ENCODE data around the gene FAM83G. TPM values are rescaled to one million over a fixed set of nuclear protein-coding genes. Genes with fewer than 3 reads are reported as not detected.

The FAM83G gene
- total RNA-seq, 5 donors from 2014 or later (not counting 1 experiment from before 2014, with no cell fraction given): 4.9 to 23.3 (median 20.8) TPM

- H3K4me1 ChIP-seq (ENCODE audit: control insufficient read depth in 1 of 2, extremely low read depth in 1 of 2, insufficient read depth in 2 of 2, low read length in 2 of 2): peaks cover 3 to 35% of the 10 kb centered on the region in 2 experiments
- no peaks in the 10 kb centered on the region for H3K9me3 ChIP-seq
- DNase-seq (peak in 33 of 35 experiments; percentile 24 to 69 (median 45)), ATAC-seq (replicated peaks in 1 of 4) (peak; percentile 59 to 85 (median 72))
- WGBS (ENCODE audit: insufficient coverage): 56% methylated on average over 11 of the region's 22 CpGs
- peaks cover 29 to 36% (median 30%) of the 10 kb centered on the region in 3 donors for H3K4me1 Mint-ChIP-seq
- H3K36me3 ChIP-seq (ENCODE audit: control insufficient read depth in 2 of 2, extremely low read depth in 1 of 2, insufficient read depth in 1 of 2, low read length in 1 of 2): peaks cover 0 to 3% of the 10 kb centered on the region in 2 donors
- ChIA-PET POLR2A (no interaction called here), CTCF (no interaction called here)
- H3K27me3 Mint-ChIP-seq: no peaks in the 10 kb centered on the region
- H3K27me3 ChIP-seq (replicated peaks in 1 of 2; ENCODE audit: control insufficient read depth in 2 of 2, extremely low read depth in 1 of 2, insufficient read depth in 2 of 2, low read length in 1 of 2): no peaks in the 10 kb centered on the region
- peaks cover 35% of the 10 kb centered on the region for H3K36me3 Mint-ChIP-seq
- peak overlapping the region in 2 of 3 donors; percentile 18 to 74 for H3K4me3 Mint-ChIP-seq
- no peak overlapping the region for H3K27ac ChIP-seq (ENCODE audit: low read length)
- H3K4me3 ChIP-seq (ENCODE audit: control insufficient read depth in 1 of 2, extremely low read depth in 1 of 2, low read length in 1 of 2): peak overlapping the region in 1 of 2 donors; percentile 21
- H3K27ac Mint-ChIP-seq: no peak overlapping the region
- H3K9me3 Mint-ChIP-seq: peaks cover 2 to 10% (median 8%) of the 10 kb centered on the region in 3 donors
These were observed 12.0 kb downstream of the FAM83G start for GRCh38 chr17:18992454-18993130.

DNA sequence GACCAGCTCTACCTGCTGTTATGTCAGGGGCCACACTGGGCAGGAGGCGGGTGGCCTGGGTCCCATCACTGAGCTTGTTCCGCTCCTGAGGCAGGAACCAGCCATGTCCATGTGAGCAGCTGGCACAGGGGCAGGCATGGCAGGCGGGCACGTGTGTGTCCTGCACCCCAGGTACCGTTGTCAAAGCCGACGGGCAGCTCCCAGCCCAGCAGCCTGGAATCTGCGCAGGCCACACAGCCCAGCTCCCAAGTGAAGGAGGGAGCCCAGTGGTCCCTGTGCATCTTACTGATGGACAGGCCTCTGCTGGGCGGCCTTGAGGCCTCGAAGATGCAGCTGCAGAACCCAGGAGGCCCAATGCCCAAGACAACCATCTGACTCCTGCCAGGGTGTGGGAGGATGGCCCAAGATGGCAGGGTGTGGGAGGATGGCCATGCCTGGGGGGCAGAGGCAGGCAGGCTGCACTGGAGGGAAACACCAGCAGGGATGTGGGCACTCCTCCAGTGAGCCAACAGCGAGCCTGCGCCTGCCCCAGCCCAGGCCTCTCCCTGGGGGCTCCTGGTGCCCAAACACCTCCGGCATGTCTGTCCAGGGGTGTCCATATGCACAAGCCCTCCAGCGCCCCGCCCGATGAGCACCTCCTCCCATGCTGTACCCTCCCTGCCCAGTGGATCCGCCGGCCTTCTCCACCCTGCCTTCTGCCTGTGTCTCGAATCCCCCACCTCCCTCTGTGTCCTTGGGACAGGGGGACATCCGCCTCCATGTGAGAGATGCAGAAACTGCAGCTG, 12.8 kb downstream of the FAM83G start:
- no peaks in the 10 kb centered on the region for H3K9me3 ChIP-seq
- H3K4me1 Mint-ChIP-seq: peaks cover 31 to 34% (median 34%) of the 10 kb centered on the region in 3 donors
- peaks cover 2 to 10% (median 8%) of the 10 kb centered on the region in 3 donors for H3K9me3 Mint-ChIP-seq
- no peak overlapping the region for H3K4me3 Mint-ChIP-seq
- peaks cover 36% of the 10 kb centered on the region for H3K36me3 Mint-ChIP-seq
- no peak for DNase-seq
- ChIA-PET POLR2A (interaction anchor here in 1 of 2 donors (0.5 kb wide), 1 partner anchor 655 kb away, joined by 4 read pairs; no protein-coding TSS in a partner anchor), CTCF (no interaction called here)
- no peaks in the 10 kb centered on the region for H3K27me3 ChIP-seq (replicated peaks in 1 of 2; ENCODE audit: control insufficient read depth in 2 of 2, extremely low read depth in 1 of 2, insufficient read depth in 2 of 2, low read length in 1 of 2)
- H3K27ac Mint-ChIP-seq: no peak overlapping the region
- H3K27me3 Mint-ChIP-seq: no peaks in the 10 kb centered on the region
- no peak overlapping the region for H3K27ac ChIP-seq (ENCODE audit: low read length)
- H3K36me3 ChIP-seq (ENCODE audit: control insufficient read depth in 2 of 2, extremely low read depth in 1 of 2, insufficient read depth in 1 of 2, low read length in 1 of 2): peaks cover 0 to under 1% of the 10 kb centered on the region in 2 donors
- H3K4me3 ChIP-seq (ENCODE audit: control insufficient read depth in 1 of 2, extremely low read depth in 1 of 2, low read length in 1 of 2): no peak overlapping the region
- WGBS (ENCODE audit: insufficient coverage): 99% methylated on average over 13 of the region's 20 CpGs
- H3K4me1 ChIP-seq (ENCODE audit: control insufficient read depth in 1 of 2, extremely low read depth in 1 of 2, insufficient read depth in 2 of 2, low read length in 2 of 2): peaks cover 3 to 38% of the 10 kb centered on the region in 2 experiments
- ATAC-seq (replicated peaks in 1 of 4): no peak

DNA sequence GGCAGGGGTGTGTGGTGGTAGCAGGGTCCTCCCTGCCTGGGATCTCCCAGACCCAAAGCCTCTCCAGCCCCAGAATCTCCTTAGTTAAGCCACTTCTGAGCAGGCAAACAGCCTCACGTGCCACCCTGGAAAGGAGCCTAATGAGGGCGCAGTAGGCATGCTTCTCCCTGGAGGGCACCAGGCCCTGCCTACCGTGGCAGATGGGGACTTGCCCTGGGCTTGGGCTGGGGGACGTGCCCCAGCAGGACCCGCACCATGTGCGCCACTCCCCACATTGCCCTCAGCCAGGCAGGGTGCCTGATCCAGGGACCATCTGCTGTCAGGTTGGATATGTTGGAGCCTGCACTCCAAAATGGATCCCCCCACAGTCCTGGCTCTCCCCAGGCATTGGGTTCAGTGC, 14.2 kb downstream of the FAM83G start:
- Mint-ChIP-seq H3K27ac (no peak overlapping the region), H3K9me3 (peaks cover 1 to 5% (median 4%) of the 10 kb centered on the region in 3 donors), H3K4me1 (peaks cover 27 to 34% (median 31%) of the 10 kb centered on the region in 3 donors), H3K4me3 (no peak overlapping the region), H3K36me3 (peaks cover 27% of the 10 kb centered on the region), H3K27me3 (no peaks in the 10 kb centered on the region)
- Histone ChIP-seq H3K27ac (ENCODE audit: low read length) (no peak overlapping the region), H3K27me3 (replicated peaks in 1 of 2; ENCODE audit: control insufficient read depth in 2 of 2, extremely low read depth in 1 of 2, insufficient read depth in 2 of 2, low read length in 1 of 2) (no peaks in the 10 kb centered on the region), H3K36me3 (ENCODE audit: control insufficient read depth in 2 of 2, extremely low read depth in 1 of 2, insufficient read depth in 1 of 2, low read length in 1 of 2) (peaks cover 0 to 4% of the 10 kb centered on the region in 2 donors), H3K9me3 (no peaks in the 10 kb centered on the region), H3K4me3 (ENCODE audit: control insufficient read depth in 1 of 2, extremely low read depth in 1 of 2, low read length in 1 of 2) (no peak overlapping the region), H3K4me1 (ENCODE audit: control insufficient read depth in 1 of 2, extremely low read depth in 1 of 2, insufficient read depth in 2 of 2, low read length in 2 of 2) (peaks cover 3 to 41% of the 10 kb centered on the region in 2 experiments)
- ATAC-seq (replicated peaks in 1 of 4): no peak
- CTCF ChIA-PET: no interaction called here
- whole genome bisulfite sequencing (ENCODE audit: insufficient coverage): 96% methylated on average over 3 of the region's 6 CpGs
- DNase-seq: no peak
- POLR2A ChIA-PET: no interaction called here

GRCh38 chr17:18988546-18989173, 15.9 kb downstream of the FAM83G start:
- DNase-seq: no peak
- 96% methylated on average over 9 of the region's 9 CpGs for WGBS (ENCODE audit: insufficient coverage)
- Mint-ChIP-seq H3K27me3 (no peaks in the 10 kb centered on the region), H3K9me3 (no peaks in the 10 kb centered on the region), H3K36me3 (peaks cover 16% of the 10 kb centered on the region), H3K27ac (no peak overlapping the region), H3K4me3 (no peak overlapping the region), H3K4me1 (peaks cover 16 to 28% (median 24%) of the 10 kb centered on the region in 3 donors)
- H3K4me1 ChIP-seq (ENCODE audit: control insufficient read depth in 1 of 2, extremely low read depth in 1 of 2, insufficient read depth in 2 of 2, low read length in 2 of 2): peaks cover 3 to 31% of the 10 kb centered on the region in 2 experiments
- no peaks in the 10 kb centered on the region for H3K27me3 ChIP-seq (replicated peaks in 1 of 2; ENCODE audit: control insufficient read depth in 2 of 2, extremely low read depth in 1 of 2, insufficient read depth in 2 of 2, low read length in 1 of 2)
- CTCF ChIA-PET: no interaction called here
- peaks cover 0 to 4% of the 10 kb centered on the region in 2 donors for H3K36me3 ChIP-seq (ENCODE audit: control insufficient read depth in 2 of 2, extremely low read depth in 1 of 2, insufficient read depth in 1 of 2, low read length in 1 of 2)
- no peak for ATAC-seq (replicated peaks in 1 of 4)
- no peak overlapping the region for H3K4me3 ChIP-seq (ENCODE audit: control insufficient read depth in 1 of 2, extremely low read depth in 1 of 2, low read length in 1 of 2)
- POLR2A ChIA-PET: no interaction called here
- no peak overlapping the region for H3K27ac ChIP-seq (ENCODE audit: low read length)
- no peaks in the 10 kb centered on the region for H3K9me3 ChIP-seq

DNA sequence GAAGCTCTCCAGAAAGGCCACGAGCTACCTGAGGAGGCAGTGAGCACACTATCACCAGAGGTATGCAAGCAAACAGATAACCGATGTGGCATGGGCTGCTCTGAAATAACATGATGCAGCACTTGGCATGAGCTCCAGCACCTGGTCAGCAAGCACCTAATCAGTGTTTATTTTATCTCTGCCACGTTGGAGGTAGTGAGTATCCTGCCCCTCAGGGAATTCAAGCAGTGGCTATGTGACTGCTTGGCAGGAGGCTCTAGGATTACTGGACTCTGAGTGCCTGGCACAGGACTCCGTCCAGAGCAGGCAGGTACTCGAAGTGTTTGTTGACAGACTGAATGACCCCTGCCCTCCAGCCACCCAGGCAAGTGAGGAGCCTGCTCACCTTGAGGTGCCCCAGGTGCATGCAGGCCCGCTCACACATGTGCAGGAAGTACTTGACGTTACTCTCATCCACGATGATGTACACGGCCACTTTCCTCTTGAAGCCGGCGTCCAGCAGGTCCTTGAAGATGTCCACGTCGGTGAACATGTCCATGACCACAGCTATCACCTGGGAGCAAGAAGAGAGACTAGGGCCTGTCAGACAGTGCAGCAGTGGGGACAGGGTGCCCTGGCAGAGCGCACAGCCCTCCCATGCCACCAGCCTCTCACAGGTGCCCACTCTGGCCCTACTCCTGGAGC, 16.6 kb downstream of the FAM83G start:
- H3K9me3 Mint-ChIP-seq: no peaks in the 10 kb centered on the region
- DNase-seq (no peak), ATAC-seq (replicated peaks in 1 of 4) (no peak)
- no peak overlapping the region for H3K4me3 Mint-ChIP-seq
- peaks cover 14% of the 10 kb centered on the region for H3K36me3 Mint-ChIP-seq
- no peaks in the 10 kb centered on the region for H3K27me3 Mint-ChIP-seq
- POLR2A ChIA-PET: no interaction called here
- Histone ChIP-seq H3K27me3 (replicated peaks in 1 of 2; ENCODE audit: control insufficient read depth in 2 of 2, extremely low read depth in 1 of 2, insufficient read depth in 2 of 2, low read length in 1 of 2) (no peaks in the 10 kb centered on the region), H3K9me3 (no peaks in the 10 kb centered on the region), H3K4me1 (ENCODE audit: control insufficient read depth in 1 of 2, extremely low read depth in 1 of 2, insufficient read depth in 2 of 2, low read length in 2 of 2) (peaks cover 3 to 25% of the 10 kb centered on the region in 2 experiments), H3K36me3 (ENCODE audit: control insufficient read depth in 2 of 2, extremely low read depth in 1 of 2, insufficient read depth in 1 of 2, low read length in 1 of 2) (peaks cover 0 to 6% of the 10 kb centered on the region in 2 donors), H3K27ac (ENCODE audit: low read length) (no peak overlapping the region), H3K4me3 (ENCODE audit: control insufficient read depth in 1 of 2, extremely low read depth in 1 of 2, low read length in 1 of 2) (no peak overlapping the region)
- CTCF ChIA-PET: no interaction called here
- no peak overlapping the region for H3K27ac Mint-ChIP-seq
- peaks cover 9 to 21% (median 18%) of the 10 kb centered on the region in 3 donors for H3K4me1 Mint-ChIP-seq
- WGBS (ENCODE audit: insufficient coverage): 95% methylated on average over 14 of the region's 14 CpGs

GRCh38 chr17:18987230-18987610, 17.3 kb downstream of the FAM83G start:
- Mint-ChIP-seq H3K9me3 (no peaks in the 10 kb centered on the region), H3K27ac (no peak overlapping the region), H3K27me3 (no peaks in the 10 kb centered on the region), H3K4me1 (peaks cover 2 to 14% (median 12%) of the 10 kb centered on the region in 3 donors), H3K36me3 (peaks cover 14% of the 10 kb centered on the region), H3K4me3 (no peak overlapping the region)
- DNase-seq (no peak), ATAC-seq (replicated peaks in 1 of 4) (no peak)
- ChIA-PET POLR2A (no interaction called here), CTCF (no interaction called here)
- Histone ChIP-seq H3K4me1 (ENCODE audit: control insufficient read depth in 1 of 2, extremely low read depth in 1 of 2, insufficient read depth in 2 of 2, low read length in 2 of 2) (peaks cover 0 to 17% of the 10 kb centered on the region in 2 experiments), H3K9me3 (no peaks in the 10 kb centered on the region), H3K4me3 (ENCODE audit: control insufficient read depth in 1 of 2, extremely low read depth in 1 of 2, low read length in 1 of 2) (no peak overlapping the region), H3K27me3 (replicated peaks in 1 of 2; ENCODE audit: control insufficient read depth in 2 of 2, extremely low read depth in 1 of 2, insufficient read depth in 2 of 2, low read length in 1 of 2) (no peaks in the 10 kb centered on the region), H3K27ac (ENCODE audit: low read length) (no peak overlapping the region), H3K36me3 (ENCODE audit: control insufficient read depth in 2 of 2, extremely low read depth in 1 of 2, insufficient read depth in 1 of 2, low read length in 1 of 2) (peaks cover 0 to 6% of the 10 kb centered on the region in 2 donors)
- 92% methylated on average over 9 of the region's 9 CpGs for WGBS (ENCODE audit: insufficient coverage)
